H1 (cell line): ENCODE results near the gene TMC4. TPM values are rescaled to one million over a fixed set of nuclear protein-coding genes. Genes with fewer than 3 reads are reported as not detected.

ENCODE experiments used
- RXRA ChIP-seq: IDR thresholded peaks from 2 replicates; pipeline ENCODE4 v1.6.1; 2011; ENCODE audit warnings: low read depth, mild to moderate bottlenecking, low read length, moderate library complexity; ENCODE audit not compliant: insufficient read depth
- polyA plus RNA-seq, 7 experiments: library from polyadenylated mRNA; depleted of rRNA in 3 of 7; stranded (reverse) in 5 of 7; unstranded in 2 of 7; fragments of >200 nt in 5 of 7; fragments of 200-250 nt in 2 of 7; gene quantifications; 1 replicate in 5 of 7; 2 replicates in 1 of 7; 4 replicates in 1 of 7; pipeline versions ENCODE4 v1.2.1 to v1.2.3, GENCODE V29; 2011 to 2013; ENCODE audit warnings: missing spikeins in 2 of 7, mixed read lengths in 2 of 7
- total RNA-seq: library from RNA; stranded (reverse); fragmentation: NEBNext Ultra II Directional; extraction: Animal tissue kit (Norgen Biotek cat#: 25700); gene quantifications from 2 replicates; pipeline ENCODE4 v1.2.1, GENCODE V29; 2021

The TMC4 gene
- total and polyA plus RNA-seq, 2 of the 8 experiments (the other 6 are each of a cell fraction or from before 2014, with no cell fraction given) = 5.5 to 6.3 TPM

GRCh38 chr19:54128796-54129616 is 44.0 kb downstream of the TMC4 start (continued):
- TF ChIP-seq RXRA = no peak
